DND-41 (cell line): ENCODE data around the gene ZMYND10.

Experiments used
- ATAC-seq: fragments of 200-7000 bp; cut with Tn5 transposase; 3 replicates; pipeline ENCODE4 v1.9.1; 2021; ENCODE audit warnings: low read depth; ENCODE audit not compliant: insufficient read depth
- DNase-seq: peaks from one replicate; pipeline ENCODE4 v3.0.0-alpha.2; 2020
- H2AFZ ChIP-seq: 2 replicates; pipeline ENCODE4 v1.6.0; 2012; ENCODE audit warnings: low read depth, low read length
- H3K27ac ChIP-seq: 2 replicates; pipeline ENCODE4 v1.5.1; 2012; ENCODE audit warnings: low read length, inconsistent platforms
- H3K27me3 ChIP-seq: fragments of 200-600 bp; sonication (generic); 2 replicates; pipeline ENCODE4 v1.6.0; 2012; ENCODE audit warnings: low read length, mild to moderate bottlenecking, inconsistent platforms; ENCODE audit not compliant: insufficient read depth, poor library complexity
- H3K36me3 ChIP-seq: 2 replicates; pipeline ENCODE4 v1.5.1; 2012; ENCODE audit warnings: low read length, inconsistent platforms; ENCODE audit not compliant: insufficient read depth
- H3K4me1 ChIP-seq: 2 replicates; pipeline ENCODE4 v1.5.1; 2012; ENCODE audit warnings: mild to moderate bottlenecking, low read length; ENCODE audit not compliant: insufficient read depth
- H3K4me2 ChIP-seq: 2 replicates; pipeline ENCODE4 v1.6.0; 2012; ENCODE audit warnings: mild to moderate bottlenecking, moderate library complexity, low read length, inconsistent platforms; ENCODE audit not compliant: insufficient read depth
- H3K4me3 ChIP-seq, 2 experiments: fragments of 200-600 bp in 1 of 2; shearing (Covaris generic) in 1 of 2; 2 replicates each; pipeline ENCODE4 v1.5.1; 2012 to 2016; ENCODE audit warnings: inconsistent platforms in 2 of 2, low read length in 2 of 2, mild to moderate bottlenecking in 2 of 2, low read depth in 1 of 2, moderate library complexity in 1 of 2
- H3K79me2 ChIP-seq: 2 replicates; pipeline ENCODE4 v1.6.0; 2012; ENCODE audit warnings: low read length, inconsistent platforms; ENCODE audit not compliant: insufficient read depth
- H3K9ac ChIP-seq: 2 replicates; pipeline ENCODE4 v1.6.0; 2012; ENCODE audit warnings: low read depth, mild to moderate bottlenecking, inconsistent platforms, low read length, moderate library complexity
- H3K9me3 ChIP-seq: 2 replicates; pipeline ENCODE4 v1.5.1; 2012; ENCODE audit warnings: low read length, moderate library complexity, mild to moderate bottlenecking, inconsistent platforms; ENCODE audit not compliant: insufficient read depth, severe bottlenecking
- H4K20me1 ChIP-seq: 2 replicates; pipeline ENCODE4 v1.6.0; 2012; ENCODE audit warnings: low read length; ENCODE audit not compliant: insufficient read depth
- EZH2 ChIP-seq: IDR thresholded peaks from 3 replicates; pipeline ENCODE4 v1.6.1; 2012; ENCODE audit warnings: borderline replicate concordance, low read depth, mild to moderate bottlenecking, moderate library complexity, low read length, inconsistent platforms; ENCODE audit not compliant: severe bottlenecking
- TF ChIP-seq, protein P1 (sequence below): IDR thresholded peaks from 2 replicates; pipeline ENCODE4 v1.5.1; 2012; ENCODE audit warnings: borderline replicate concordance, low read length, moderate library complexity, mild to moderate bottlenecking; ENCODE audit not compliant: poor library complexity, severe bottlenecking; ENCODE audit errors: extremely low read depth

ZMYND10 gene

DNA sequence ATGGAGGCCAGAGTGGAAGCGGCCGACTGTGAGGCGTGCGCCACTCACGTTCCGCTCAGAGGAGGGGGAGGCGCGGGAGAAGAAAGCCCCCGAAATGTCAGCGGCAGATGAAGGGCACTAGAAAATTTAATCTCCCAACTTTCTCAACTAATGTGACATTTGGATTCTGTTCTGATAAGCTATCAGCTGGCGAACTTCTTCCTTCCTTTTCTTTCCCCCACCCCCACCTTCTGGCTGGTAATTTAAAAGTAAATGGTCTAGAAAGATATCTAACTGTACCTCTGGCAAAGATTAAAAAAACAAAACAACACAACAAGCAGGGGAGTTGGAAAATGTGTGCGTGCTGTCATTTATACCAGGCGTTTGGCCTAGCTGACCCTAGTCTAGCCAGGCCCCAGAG lies 40.2 kb upstream of the ZMYND10 start:
- no peaks in the 10 kb centered on the region for H3K9me3 ChIP-seq
- DNase-seq, result no peak
- H3K4me3 ChIP-seq, result no peak overlapping the region
- TF ChIP-seq, protein P1, sequence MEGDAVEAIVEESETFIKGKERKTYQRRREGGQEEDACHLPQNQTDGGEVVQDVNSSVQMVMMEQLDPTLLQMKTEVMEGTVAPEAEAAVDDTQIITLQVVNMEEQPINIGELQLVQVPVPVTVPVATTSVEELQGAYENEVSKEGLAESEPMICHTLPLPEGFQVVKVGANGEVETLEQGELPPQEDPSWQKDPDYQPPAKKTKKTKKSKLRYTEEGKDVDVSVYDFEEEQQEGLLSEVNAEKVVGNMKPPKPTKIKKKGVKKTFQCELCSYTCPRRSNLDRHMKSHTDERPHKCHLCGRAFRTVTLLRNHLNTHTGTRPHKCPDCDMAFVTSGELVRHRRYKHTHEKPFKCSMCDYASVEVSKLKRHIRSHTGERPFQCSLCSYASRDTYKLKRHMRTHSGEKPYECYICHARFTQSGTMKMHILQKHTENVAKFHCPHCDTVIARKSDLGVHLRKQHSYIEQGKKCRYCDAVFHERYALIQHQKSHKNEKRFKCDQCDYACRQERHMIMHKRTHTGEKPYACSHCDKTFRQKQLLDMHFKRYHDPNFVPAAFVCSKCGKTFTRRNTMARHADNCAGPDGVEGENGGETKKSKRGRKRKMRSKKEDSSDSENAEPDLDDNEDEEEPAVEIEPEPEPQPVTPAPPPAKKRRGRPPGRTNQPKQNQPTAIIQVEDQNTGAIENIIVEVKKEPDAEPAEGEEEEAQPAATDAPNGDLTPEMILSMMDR, result no peak
- no peak for TF ChIP-seq EZH2
- no peak overlapping the region for H3K27ac ChIP-seq
- no peaks in the 10 kb centered on the region for H3K36me3 ChIP-seq
- no peak overlapping the region for H2AFZ ChIP-seq
- H3K27me3 ChIP-seq, result no peaks in the 10 kb centered on the region
- no peaks in the 10 kb centered on the region for H3K4me1 ChIP-seq
- H3K79me2 ChIP-seq, result no peaks in the 10 kb centered on the region
- no peak overlapping the region for H3K4me2 ChIP-seq
- H4K20me1 ChIP-seq, result peaks cover 9% of the 10 kb centered on the region; the same call in 1 of the 2 replicates
- ATAC-seq, result no peak
- H3K9ac ChIP-seq, result no peak overlapping the region

DNA sequence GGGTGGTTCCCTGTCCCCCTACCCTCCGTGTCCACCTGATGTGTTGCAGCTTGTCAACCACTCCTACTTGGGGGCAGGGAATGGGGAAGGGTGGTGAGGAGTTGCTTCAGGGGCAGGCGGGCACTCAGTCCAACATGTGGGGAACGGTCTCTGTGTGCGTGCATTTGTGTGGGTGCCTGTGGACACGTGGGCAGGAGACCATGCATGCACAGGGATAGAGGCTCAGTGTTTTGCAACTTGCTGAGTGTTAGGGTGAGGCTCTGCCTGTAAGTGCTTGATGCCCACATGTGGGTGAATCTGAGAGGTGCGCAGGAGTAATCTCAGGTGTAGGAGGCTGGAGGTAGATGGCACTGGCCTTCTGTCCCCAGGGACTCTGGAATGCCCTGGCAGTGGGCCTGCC lies 38.2 kb upstream of the ZMYND10 start:
- H3K4me3 ChIP-seq, result no peak overlapping the region
- no peaks in the 10 kb centered on the region for H3K4me1 ChIP-seq
- H4K20me1 ChIP-seq, result peaks cover 9% of the 10 kb centered on the region; the same call in 1 of the 2 replicates
- TF ChIP-seq, protein P1, result no peak
- no peak for TF ChIP-seq EZH2
- no peak overlapping the region for H2AFZ ChIP-seq
- H3K9ac ChIP-seq, result no peak overlapping the region
- H3K79me2 ChIP-seq, result no peaks in the 10 kb centered on the region
- no peak overlapping the region for H3K4me2 ChIP-seq
- no peaks in the 10 kb centered on the region for H3K9me3 ChIP-seq
- no peaks in the 10 kb centered on the region for H3K27me3 ChIP-seq
- H3K36me3 ChIP-seq, result no peaks in the 10 kb centered on the region
- ATAC-seq (no peak), DNase-seq (no peak)
- H3K27ac ChIP-seq, result no peak overlapping the region

DNA sequence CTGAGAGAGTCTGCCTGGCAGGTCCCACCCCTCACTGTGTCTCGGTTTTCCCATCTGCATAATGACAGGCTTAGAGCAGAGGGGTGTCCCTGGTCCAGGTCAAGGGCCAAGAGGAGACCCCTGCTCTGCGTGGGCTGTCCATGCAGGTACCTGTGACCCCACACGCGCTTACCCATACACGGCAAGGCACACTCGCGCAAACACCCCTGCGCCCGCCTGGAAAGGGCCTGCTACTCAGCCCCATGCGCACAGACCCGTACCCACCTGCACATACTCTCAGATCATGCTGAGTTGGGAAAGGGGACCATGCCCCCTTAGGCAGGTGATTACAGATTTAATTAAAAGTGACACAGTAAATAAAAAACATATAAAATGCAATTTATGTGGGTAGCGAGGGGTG lies 37.2 kb upstream of the ZMYND10 start:
- H3K79me2 ChIP-seq, result no peaks in the 10 kb centered on the region
- no peaks in the 10 kb centered on the region for H3K4me1 ChIP-seq
- TF ChIP-seq, protein P1, result no peak
- no peak for TF ChIP-seq EZH2
- H3K9me3 ChIP-seq, result no peaks in the 10 kb centered on the region
- no peak overlapping the region for H3K27ac ChIP-seq
- DNase-seq, result no peak
- H3K36me3 ChIP-seq, result no peaks in the 10 kb centered on the region
- no peak overlapping the region for H3K4me3 ChIP-seq
- H3K27me3 ChIP-seq, result no peaks in the 10 kb centered on the region
- no peak for ATAC-seq
- no peak overlapping the region for H3K4me2 ChIP-seq
- H3K9ac ChIP-seq, result no peak overlapping the region
- H4K20me1 ChIP-seq, result peaks cover 9% of the 10 kb centered on the region; the same call in 1 of the 2 replicates
- no peak overlapping the region for H2AFZ ChIP-seq

DNA sequence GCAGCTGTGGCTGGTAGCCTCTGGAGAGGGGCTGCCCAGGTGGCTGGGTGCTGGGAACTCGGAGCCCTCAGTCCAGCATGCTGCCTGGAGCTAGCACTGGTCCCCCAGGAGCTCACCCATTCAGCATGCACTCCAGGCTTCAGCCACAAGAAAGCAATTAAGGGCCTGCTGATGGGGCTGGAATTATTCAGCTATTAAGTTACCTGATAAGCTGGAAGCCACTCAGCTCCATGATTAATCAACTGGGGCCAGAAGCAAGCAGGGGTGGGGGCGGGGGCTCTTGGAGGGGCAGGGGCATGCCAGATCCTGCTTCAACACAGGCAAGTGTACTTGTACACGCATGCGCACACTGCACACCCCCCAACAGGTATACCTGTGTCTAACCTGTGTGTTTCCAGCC lies 35.9 kb upstream of the ZMYND10 start:
- no peaks in the 10 kb centered on the region for H3K27me3 ChIP-seq
- H3K27ac ChIP-seq, result no peak overlapping the region
- DNase-seq (no peak), ATAC-seq (no peak)
- H3K4me1 ChIP-seq, result no peaks in the 10 kb centered on the region
- no peaks in the 10 kb centered on the region for H3K36me3 ChIP-seq
- no peak overlapping the region for H3K9ac ChIP-seq
- TF ChIP-seq EZH2, result no peak
- TF ChIP-seq, protein P1, result no peak
- no peak overlapping the region for H3K4me3 ChIP-seq
- no peaks in the 10 kb centered on the region for H3K79me2 ChIP-seq
- no peak overlapping the region for H2AFZ ChIP-seq
- peaks cover 7% of the 10 kb centered on the region; the same call in 1 of the 2 replicates for H4K20me1 ChIP-seq
- no peak overlapping the region for H3K4me2 ChIP-seq
- no peaks in the 10 kb centered on the region for H3K9me3 ChIP-seq
